Right cardiac atrium (tissue), 5 donors: ENCODE measurements around the gene SDK1. TPM values are rescaled to one million over a fixed set of nuclear protein-coding genes. Genes with fewer than 3 reads are reported as not detected.

Experiments
- ATAC-seq, 2 donors: fragments of 200-7000 bp; cut with Tn5 transposase; one replicate each; pipeline versions ENCODE4 v1.8.0 to v1.9.1; 2020; ENCODE audit warnings: moderate library complexity in 2 of 2, mild to moderate bottlenecking in 1 of 2
- DNase-seq, 3 donors: peaks; one replicate each; pipeline ENCODE4 v3.0.0-alpha.2; 2020
- H3K27ac ChIP-seq: one replicate; pipeline ENCODE4 v1.5.1; 2013; ENCODE audit warnings: mild to moderate bottlenecking, low read length, control low read depth, moderate library complexity
- H3K27me3 ChIP-seq: one replicate; pipeline ENCODE4 v1.6.1; 2013; ENCODE audit not compliant: control insufficient read depth, insufficient read depth
- H3K4me1 ChIP-seq: one replicate; pipeline ENCODE4 v1.6.1; 2013; ENCODE audit warnings: low read length; ENCODE audit not compliant: control insufficient read depth, insufficient read depth
- H3K4me3 ChIP-seq: one replicate; pipeline ENCODE4 v1.5.1; 2013; ENCODE audit warnings: low read length, control low read depth
- H3K9me3 ChIP-seq: one replicate; pipeline ENCODE4 v1.6.1; 2013; ENCODE audit warnings: low read length; ENCODE audit not compliant: control insufficient read depth
- WGBS: extraction: QIAGEN DNeasy Blood & Tissue Kit; methylation state at CpG from one replicate; pipeline ENCODE4 v1.1.7; 2013; 5-methylcytosine and 5-hydroxymethylcytosine counted together
- intact Hi-C, 4 donors: fragments of 100-400 bp; cut with DNase I; formaldehyde crosslinking; loops; one replicate each; pipeline versions ENCODE4 v1.11.0 to v1.14.0; 2022 to 2023
- polyA plus RNA-seq: library from polyadenylated mRNA; stranded (reverse); fragments of 200-250 nt; gene quantifications from one replicate; pipeline ENCODE4 v1.2.3, GENCODE V29; 2013
- total RNA-seq, 4 donors: library from RNA; stranded (reverse); fragmentation: NEBNext Ultra II Directional; extraction: Animal tissue kit (Norgen Biotek cat#: 25700); gene quantifications; one replicate each; pipeline ENCODE4 v1.2.1, GENCODE V29; 2021
- donor health status: healthy with polysubstance abuse.
- donor health status: DM: no; HTN: yes; CAD: no.
- donor health status: DM: no; HTN: no; CAD: no.
- donor health status: DM: no; HTN: yes; CAD: no; lungs with severe emphysema.
- donor health status: DM: yes; HTN: yes; CAD: no.

The SDK1 gene
- total and polyA plus RNA-seq, 5 donors: 0.97 to 3.2 (median 2.4) TPM

DNA sequence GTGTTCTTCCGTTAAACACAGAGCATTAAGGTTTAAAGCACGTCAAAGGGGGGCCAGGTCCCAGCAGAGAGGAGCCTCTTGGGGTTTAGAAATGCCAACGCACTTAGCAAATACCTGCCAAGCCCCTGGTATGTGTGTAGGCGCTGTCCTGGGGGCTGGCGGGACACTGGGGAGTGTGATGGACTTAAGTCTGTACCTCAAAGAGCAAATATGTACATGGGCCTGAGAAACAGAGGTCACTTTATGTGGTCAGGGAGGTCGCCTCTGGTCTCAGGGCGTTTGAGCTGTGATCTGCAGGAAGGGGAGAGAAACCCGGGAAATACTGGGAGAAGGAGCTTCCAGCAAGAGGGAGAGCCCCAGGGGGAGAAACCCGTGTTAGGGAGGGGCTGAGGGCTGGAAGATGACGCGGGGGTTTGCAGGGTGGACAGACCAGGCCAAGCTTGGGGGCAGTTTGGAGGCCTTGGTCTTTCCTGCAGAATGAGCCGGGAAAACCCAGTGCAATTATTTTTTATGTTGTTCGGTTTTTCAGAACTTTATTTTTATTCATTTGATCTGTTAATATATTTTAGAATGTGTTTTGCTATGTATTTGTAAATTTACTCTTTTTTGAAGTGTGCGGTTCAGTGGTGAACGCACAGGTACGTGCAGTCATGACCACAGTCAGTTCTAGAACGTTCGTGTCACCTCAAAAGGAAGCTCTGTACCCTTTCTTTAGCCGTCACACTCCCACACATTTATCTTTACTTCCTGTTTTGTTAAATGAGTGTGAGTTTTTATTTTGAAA lies 939.7 kb downstream of the SDK1 start:
- intact Hi-C loops: no loop called here
- H3K27me3 ChIP-seq: no peaks in the 10 kb centered on the region
- no peak overlapping the region for H3K27ac ChIP-seq
- no peaks in the 10 kb centered on the region for H3K9me3 ChIP-seq
- 77% methylated on average over 19 of the region's 19 CpGs for WGBS
- H3K4me1 ChIP-seq: no peaks in the 10 kb centered on the region
- no peak for ATAC-seq
- no peak for DNase-seq
- no peak overlapping the region for H3K4me3 ChIP-seq

GRCh38 chr7:4241304-4241612 lies 940.2 kb downstream of the SDK1 start:
- no peaks in the 10 kb centered on the region for H3K27me3 ChIP-seq
- DNase-seq (no peak), ATAC-seq (no peak)
- no peak overlapping the region for H3K4me3 ChIP-seq
- no peaks in the 10 kb centered on the region for H3K9me3 ChIP-seq
- H3K4me1 ChIP-seq: no peaks in the 10 kb centered on the region
- no peak overlapping the region for H3K27ac ChIP-seq
- WGBS: 83% methylated on average over 6 of the region's 6 CpGs
- intact Hi-C loops: no loop called here

- no peak overlapping the region for H3K4me3 ChIP-seq
- H3K4me1 ChIP-seq: no peaks in the 10 kb centered on the region
- H3K9me3 ChIP-seq: no peaks in the 10 kb centered on the region
- DNase-seq (no peak), ATAC-seq (no peak)
- intact Hi-C loops: no loop called here
- 93% methylated on average over 12 of the region's 12 CpGs for WGBS
- no peak overlapping the region for H3K27ac ChIP-seq
- H3K27me3 ChIP-seq: no peaks in the 10 kb centered on the region
These were observed 940.7 kb downstream of the SDK1 start for GRCh38 chr7:4241791-4242190.

- Histone ChIP-seq H3K27ac (no peak overlapping the region), H3K9me3 (no peaks in the 10 kb centered on the region), H3K27me3 (no peaks in the 10 kb centered on the region), H3K4me3 (no peak overlapping the region), H3K4me1 (no peaks in the 10 kb centered on the region)
- intact Hi-C loops: no loop called here
- 83% methylated on average over 11 of the region's 11 CpGs for WGBS
- DNase-seq: no peak
- no peak for ATAC-seq
These were observed 941.7 kb downstream of the SDK1 start for GRCh38 chr7:4242706-4243105.

- Histone ChIP-seq H3K4me1 (no peaks in the 10 kb centered on the region), H3K27ac (no peak overlapping the region), H3K27me3 (no peaks in the 10 kb centered on the region), H3K9me3 (no peaks in the 10 kb centered on the region), H3K4me3 (no peak overlapping the region)
- 96% methylated on average over 4 of the region's 4 CpGs for WGBS
- DNase-seq (no peak), ATAC-seq (no peak)
- intact Hi-C loops: no loop called here
These were observed 943.0 kb downstream of the SDK1 start for GRCh38 chr7:4244041-4244440.

DNA sequence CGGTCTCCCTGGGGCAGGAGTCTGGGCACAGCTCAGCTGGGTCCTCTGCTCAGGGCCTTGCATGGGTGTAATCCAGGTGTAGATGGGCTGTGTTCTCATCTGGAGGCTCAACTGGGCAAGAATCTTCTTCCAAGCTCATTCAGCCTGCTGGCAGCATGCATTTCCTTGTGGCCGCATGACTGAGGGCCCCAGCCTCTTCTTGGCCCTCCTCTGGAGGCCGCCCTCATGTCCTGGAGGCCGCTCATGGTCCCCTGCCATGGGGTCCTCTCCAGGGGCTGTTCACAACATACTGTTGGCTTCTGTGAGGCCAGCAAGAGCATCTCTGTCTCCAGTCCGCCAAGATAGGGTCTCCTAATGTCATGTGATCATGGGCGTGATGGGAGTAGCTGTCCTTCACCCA lies 943.6 kb downstream of the SDK1 start:
- no peak overlapping the region for H3K4me3 ChIP-seq
- 92% methylated on average over 6 of the region's 6 CpGs for WGBS
- DNase-seq: no peak
- intact Hi-C loops: no loop called here
- no peaks in the 10 kb centered on the region for H3K4me1 ChIP-seq
- no peaks in the 10 kb centered on the region for H3K9me3 ChIP-seq
- ATAC-seq: no peak
- no peaks in the 10 kb centered on the region for H3K27me3 ChIP-seq
- H3K27ac ChIP-seq: no peak overlapping the region

GRCh38 chr7:4245135-4245865 lies 944.2 kb downstream of the SDK1 start:
- intact Hi-C loops: no loop called here
- WGBS: 94% methylated on average over 19 of the region's 19 CpGs
- Histone ChIP-seq H3K4me1 (no peaks in the 10 kb centered on the region), H3K4me3 (no peak overlapping the region), H3K27ac (no peak overlapping the region), H3K27me3 (no peaks in the 10 kb centered on the region), H3K9me3 (no peaks in the 10 kb centered on the region)
- DNase-seq: no peak
- ATAC-seq: no peak

- intact Hi-C loops: no loop called here
- no peak for ATAC-seq
These were observed 944.9 kb downstream of the SDK1 start for GRCh38 chr7:4245866-4246470.

GRCh38 chr7:4246536-4246935 lies 945.5 kb downstream of the SDK1 start:
- no peak overlapping the region for H3K4me3 ChIP-seq
- intact Hi-C loops: no loop called here
- no peaks in the 10 kb centered on the region for H3K9me3 ChIP-seq
- DNase-seq: no peak
- no peak for ATAC-seq
- WGBS: 84% methylated on average over 11 of the region's 11 CpGs
- H3K27ac ChIP-seq: no peak overlapping the region
- no peaks in the 10 kb centered on the region for H3K4me1 ChIP-seq
- H3K27me3 ChIP-seq: no peaks in the 10 kb centered on the region

More at GRCh38 chr7:4245866-4246470, 944.9 kb downstream of the SDK1 start:
- Histone ChIP-seq H3K9me3 (no peaks in the 10 kb centered on the region), H3K4me1 (no peaks in the 10 kb centered on the region), H3K4me3 (no peak overlapping the region), H3K27ac (no peak overlapping the region), H3K27me3 (no peaks in the 10 kb centered on the region)
- no peak for DNase-seq
- 88% methylated on average over 12 of the region's 12 CpGs for WGBS

DNA sequence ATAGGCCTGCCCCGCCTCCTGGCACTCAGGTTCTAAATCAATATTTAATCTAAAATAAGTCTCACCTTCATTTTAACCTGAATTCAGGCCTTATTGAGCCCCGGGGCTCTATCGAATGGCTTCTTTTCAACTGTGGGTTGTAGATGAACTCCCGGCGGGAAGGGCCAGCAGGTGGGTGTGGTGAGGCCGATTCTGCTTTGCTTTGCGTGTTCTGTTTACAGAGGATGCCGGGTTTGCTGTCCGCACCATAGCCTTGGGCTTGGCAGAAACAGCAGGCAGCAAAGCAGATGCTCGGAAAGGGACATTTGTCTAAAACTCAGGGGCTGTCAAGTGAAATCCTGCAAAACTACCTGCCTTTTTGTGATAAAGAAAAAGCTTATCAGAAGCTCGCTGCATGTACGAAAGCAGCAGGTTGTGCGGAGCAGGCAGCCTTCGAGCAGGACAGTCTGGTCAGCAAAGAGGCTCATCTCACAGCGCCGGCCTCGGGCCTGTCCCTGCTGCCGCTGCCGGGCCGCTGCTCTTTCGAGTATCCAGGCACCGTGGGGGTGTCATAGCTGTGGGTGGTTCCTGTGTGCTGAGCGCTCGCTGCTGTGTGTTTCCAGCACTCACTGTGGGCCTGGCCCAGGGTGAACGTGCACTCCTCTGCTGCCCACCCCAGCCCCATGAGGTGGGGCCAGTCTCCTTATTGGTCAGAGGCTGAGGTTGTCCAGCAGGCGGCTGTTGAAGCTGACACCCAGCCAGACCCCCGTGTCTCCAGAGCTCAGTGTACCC lies 946.2 kb downstream of the SDK1 start:
- intact Hi-C loops: no loop called here
- DNase-seq: no peak
- Histone ChIP-seq H3K9me3 (no peaks in the 10 kb centered on the region), H3K27ac (no peak overlapping the region), H3K4me1 (no peaks in the 10 kb centered on the region), H3K4me3 (no peak overlapping the region), H3K27me3 (no peaks in the 10 kb centered on the region)
- no peak for ATAC-seq
- 76% methylated on average over 27 of the region's 27 CpGs for WGBS

- Histone ChIP-seq H3K9me3 (no peaks in the 10 kb centered on the region), H3K4me1 (no peaks in the 10 kb centered on the region), H3K27me3 (no peaks in the 10 kb centered on the region), H3K4me3 (no peak overlapping the region), H3K27ac (no peak overlapping the region)
- 83% methylated on average over 4 of the region's 4 CpGs for WGBS
- intact Hi-C loops: no loop called here
- DNase-seq: no peak
- ATAC-seq: no peak
These were observed 947.2 kb downstream of the SDK1 start for GRCh38 chr7:4248295-4248694.
